ENCODE measurements around the gene CAPN3.

The CAPN3 gene

GRCh38 chr15:42348083-42348482 lies 11.2 kb upstream of the CAPN3 start:
- Histone ChIP-seq H3K79me2 (ENCODE audit: control insufficient read depth, insufficient read depth, low read length) (no peaks in the 10 kb centered on the region), H3K4me3 (ENCODE audit: low read length) (no peak overlapping the region), H3K4ac (ENCODE audit: low read depth, low read length) (no peak overlapping the region), H3K79me1 (ENCODE audit: low read length) (no peaks in the 10 kb centered on the region), H3K18ac (ENCODE audit: low read length) (no peak overlapping the region), H3K4me2 (ENCODE audit: low read length) (no peak overlapping the region), H2BK120ac (ENCODE audit: low read depth, low read length) (no peak overlapping the region), H3K27ac (ENCODE audit: low read depth, low read length) (no peak overlapping the region), H3K23ac (ENCODE audit: low read length) (no peak overlapping the region), H4K5ac (ENCODE audit: low read length) (no peak overlapping the region), H3K9ac (ENCODE audit: low read length) (no peak overlapping the region), H2BK15ac (replicated peaks; ENCODE audit: low read depth) (no peak overlapping the region), H3K36me3 (ENCODE audit: control insufficient read depth, insufficient read depth, low read length) (no peaks in the 10 kb centered on the region), H3K27me3 (ENCODE audit: insufficient read depth, low read length, poor library complexity) (no peaks in the 10 kb centered on the region), H2AK5ac (ENCODE audit: low read length) (no peak overlapping the region), H3K4me1 (ENCODE audit: control insufficient read depth, low read depth, low read length) (no peaks in the 10 kb centered on the region), H4K8ac (ENCODE audit: low read depth, low read length) (no peak overlapping the region), H3K56ac (ENCODE audit: low read length) (no peak overlapping the region), H2BK5ac (ENCODE audit: low read length) (no peak overlapping the region)
- no peak for DNase-seq
- WGBS (ENCODE audit: extremely low coverage, insufficient coverage, low lambda C conversion rate): no CpG with 5 or more reads among the region's 5 CpGs

GRCh38 chr15:42349186-42349585 lies 10.1 kb upstream of the CAPN3 start:
- H3K9ac ChIP-seq (ENCODE audit: low read length): no peak overlapping the region
- H3K79me2 ChIP-seq (ENCODE audit: control insufficient read depth, insufficient read depth, low read length): no peaks in the 10 kb centered on the region
- H4K8ac ChIP-seq (ENCODE audit: low read depth, low read length): no peak overlapping the region
- no peak overlapping the region for H3K23ac ChIP-seq (ENCODE audit: low read length)
- H4K5ac ChIP-seq (ENCODE audit: low read length): no peak overlapping the region
- H3K27ac ChIP-seq (ENCODE audit: low read depth, low read length): no peak overlapping the region
- peaks cover 2% of the 10 kb centered on the region for H3K4me1 ChIP-seq (ENCODE audit: control insufficient read depth, low read depth, low read length)
- H2AK5ac ChIP-seq (ENCODE audit: low read length): no peak overlapping the region
- H3K18ac ChIP-seq (ENCODE audit: low read length): no peak overlapping the region
- H3K4ac ChIP-seq (ENCODE audit: low read depth, low read length): no peak overlapping the region
- DNase-seq: no peak
- no peak overlapping the region for H3K4me3 ChIP-seq (ENCODE audit: low read length)
- H2BK120ac ChIP-seq (ENCODE audit: low read depth, low read length): no peak overlapping the region
- no CpG with 5 or more reads among the region's 2 CpGs for WGBS (ENCODE audit: extremely low coverage, insufficient coverage, low lambda C conversion rate)
- H2BK5ac ChIP-seq (ENCODE audit: low read length): no peak overlapping the region
- H3K36me3 ChIP-seq (ENCODE audit: control insufficient read depth, insufficient read depth, low read length): no peaks in the 10 kb centered on the region
- H3K56ac ChIP-seq (ENCODE audit: low read length): no peak overlapping the region
- no peak overlapping the region for H2BK15ac ChIP-seq (replicated peaks; ENCODE audit: low read depth)
- no peaks in the 10 kb centered on the region for H3K79me1 ChIP-seq (ENCODE audit: low read length)
- no peak overlapping the region for H3K4me2 ChIP-seq (ENCODE audit: low read length)
- no peaks in the 10 kb centered on the region for H3K27me3 ChIP-seq (ENCODE audit: insufficient read depth, low read length, poor library complexity)

- no CpG with 5 or more reads among the region's 7 CpGs for WGBS (ENCODE audit: extremely low coverage, insufficient coverage, low lambda C conversion rate)
- Histone ChIP-seq H4K8ac (ENCODE audit: low read depth, low read length) (no peak overlapping the region), H3K79me2 (ENCODE audit: control insufficient read depth, insufficient read depth, low read length) (no peaks in the 10 kb centered on the region)
These were observed 6.9 kb upstream of the CAPN3 start for GRCh38 chr15:42352401-42352800.

GRCh38 chr15:42353061-42353460 lies 6.2 kb upstream of the CAPN3 start:
- no peak overlapping the region for H3K9ac ChIP-seq (ENCODE audit: low read length)
- H3K4me1 ChIP-seq (ENCODE audit: control insufficient read depth, low read depth, low read length): peaks cover 2% of the 10 kb centered on the region
- WGBS (ENCODE audit: extremely low coverage, insufficient coverage, low lambda C conversion rate): no CpG with 5 or more reads among the region's 6 CpGs
- no peak overlapping the region for H3K18ac ChIP-seq (ENCODE audit: low read length)
- no peak overlapping the region for H4K5ac ChIP-seq (ENCODE audit: low read length)
- DNase-seq: peak; percentile 67
- H4K8ac ChIP-seq (ENCODE audit: low read depth, low read length): no peak overlapping the region
- H3K79me2 ChIP-seq (ENCODE audit: control insufficient read depth, insufficient read depth, low read length): no peaks in the 10 kb centered on the region
- no peaks in the 10 kb centered on the region for H3K27me3 ChIP-seq (ENCODE audit: insufficient read depth, low read length, poor library complexity)
- no peak overlapping the region for H3K4me3 ChIP-seq (ENCODE audit: low read length)
- no peak overlapping the region for H3K4ac ChIP-seq (ENCODE audit: low read depth, low read length)
- no peak overlapping the region for H3K4me2 ChIP-seq (ENCODE audit: low read length)
- H2BK5ac ChIP-seq (ENCODE audit: low read length): no peak overlapping the region
- H3K56ac ChIP-seq (ENCODE audit: low read length): peak overlapping the region; percentile 22
- H2BK15ac ChIP-seq (replicated peaks; ENCODE audit: low read depth): no peak overlapping the region
- no peak overlapping the region for H2BK120ac ChIP-seq (ENCODE audit: low read depth, low read length)
- H2AK5ac ChIP-seq (ENCODE audit: low read length): no peak overlapping the region
- no peak overlapping the region for H3K27ac ChIP-seq (ENCODE audit: low read depth, low read length)
- no peaks in the 10 kb centered on the region for H3K36me3 ChIP-seq (ENCODE audit: control insufficient read depth, insufficient read depth, low read length)
- H3K79me1 ChIP-seq (ENCODE audit: low read length): no peaks in the 10 kb centered on the region
- H3K23ac ChIP-seq (ENCODE audit: low read length): no peak overlapping the region

More at GRCh38 chr15:42352401-42352800, 6.9 kb upstream of the CAPN3 start:
- H3K4me1 ChIP-seq (ENCODE audit: control insufficient read depth, low read depth, low read length): peaks cover 2% of the 10 kb centered on the region
- no peak overlapping the region for H2BK15ac ChIP-seq (replicated peaks; ENCODE audit: low read depth)
- no peak overlapping the region for H3K27ac ChIP-seq (ENCODE audit: low read depth, low read length)
- no peak overlapping the region for H2BK120ac ChIP-seq (ENCODE audit: low read depth, low read length)
- no peak overlapping the region for H3K4me2 ChIP-seq (ENCODE audit: low read length)
- H3K18ac ChIP-seq (ENCODE audit: low read length): no peak overlapping the region
- peak overlapping the region; percentile 71 for H3K56ac ChIP-seq (ENCODE audit: low read length)
- peak overlapping the region; percentile 71 for H2BK5ac ChIP-seq (ENCODE audit: low read length)
- H2AK5ac ChIP-seq (ENCODE audit: low read length): no peak overlapping the region
- H3K79me1 ChIP-seq (ENCODE audit: low read length): no peaks in the 10 kb centered on the region
- H3K36me3 ChIP-seq (ENCODE audit: control insufficient read depth, insufficient read depth, low read length): no peaks in the 10 kb centered on the region
- H3K23ac ChIP-seq (ENCODE audit: low read length): no peak overlapping the region
- H3K4ac ChIP-seq (ENCODE audit: low read depth, low read length): no peak overlapping the region
- H3K9ac ChIP-seq (ENCODE audit: low read length): no peak overlapping the region
- no peak overlapping the region for H4K5ac ChIP-seq (ENCODE audit: low read length)
- no peak overlapping the region for H3K4me3 ChIP-seq (ENCODE audit: low read length)
- no peak for DNase-seq
- no peaks in the 10 kb centered on the region for H3K27me3 ChIP-seq (ENCODE audit: insufficient read depth, low read length, poor library complexity)

GRCh38 chr15:42354824-42355223 lies 4.5 kb upstream of the CAPN3 start:
- Histone ChIP-seq H4K8ac (ENCODE audit: low read depth, low read length) (no peak overlapping the region), H2BK5ac (ENCODE audit: low read length) (no peak overlapping the region), H3K4me2 (ENCODE audit: low read length) (no peak overlapping the region), H2BK120ac (ENCODE audit: low read depth, low read length) (no peak overlapping the region), H3K27ac (ENCODE audit: low read depth, low read length) (no peak overlapping the region), H3K56ac (ENCODE audit: low read length) (no peak overlapping the region), H3K27me3 (ENCODE audit: insufficient read depth, low read length, poor library complexity) (no peaks in the 10 kb centered on the region), H3K18ac (ENCODE audit: low read length) (no peak overlapping the region), H3K79me1 (ENCODE audit: low read length) (no peaks in the 10 kb centered on the region), H2AK5ac (ENCODE audit: low read length) (no peak overlapping the region), H3K4me3 (ENCODE audit: low read length) (no peak overlapping the region), H2BK15ac (replicated peaks; ENCODE audit: low read depth) (no peak overlapping the region), H4K5ac (ENCODE audit: low read length) (no peak overlapping the region), H3K4ac (ENCODE audit: low read depth, low read length) (no peak overlapping the region), H3K9ac (ENCODE audit: low read length) (no peak overlapping the region), H3K36me3 (ENCODE audit: control insufficient read depth, insufficient read depth, low read length) (no peaks in the 10 kb centered on the region), H3K23ac (ENCODE audit: low read length) (no peak overlapping the region), H3K4me1 (ENCODE audit: control insufficient read depth, low read depth, low read length) (peaks cover 2% of the 10 kb centered on the region), H3K79me2 (ENCODE audit: control insufficient read depth, insufficient read depth, low read length) (no peaks in the 10 kb centered on the region)
- WGBS (ENCODE audit: extremely low coverage, insufficient coverage, low lambda C conversion rate): no CpG with 5 or more reads among the region's 2 CpGs
- DNase-seq: no peak

- Histone ChIP-seq H2AK5ac (ENCODE audit: low read length) (no peak overlapping the region), H3K4me1 (ENCODE audit: control insufficient read depth, low read depth, low read length) (peaks cover 2% of the 10 kb centered on the region), H3K79me2 (ENCODE audit: control insufficient read depth, insufficient read depth, low read length) (no peaks in the 10 kb centered on the region), H3K4me3 (ENCODE audit: low read length) (no peak overlapping the region), H4K5ac (ENCODE audit: low read length) (no peak overlapping the region), H3K27ac (ENCODE audit: low read depth, low read length) (no peak overlapping the region), H3K4ac (ENCODE audit: low read depth, low read length) (no peak overlapping the region), H3K27me3 (ENCODE audit: insufficient read depth, low read length, poor library complexity) (no peaks in the 10 kb centered on the region), H4K8ac (ENCODE audit: low read depth, low read length) (no peak overlapping the region), H2BK120ac (ENCODE audit: low read depth, low read length) (no peak overlapping the region), H2BK5ac (ENCODE audit: low read length) (no peak overlapping the region), H2BK15ac (replicated peaks; ENCODE audit: low read depth) (no peak overlapping the region), H3K23ac (ENCODE audit: low read length) (no peak overlapping the region), H3K79me1 (ENCODE audit: low read length) (no peaks in the 10 kb centered on the region), H3K56ac (ENCODE audit: low read length) (no peak overlapping the region), H3K36me3 (ENCODE audit: control insufficient read depth, insufficient read depth, low read length) (no peaks in the 10 kb centered on the region), H3K18ac (ENCODE audit: low read length) (no peak overlapping the region), H3K4me2 (ENCODE audit: low read length) (no peak overlapping the region), H3K9ac (ENCODE audit: low read length) (no peak overlapping the region)
- DNase-seq: no peak
- WGBS (ENCODE audit: extremely low coverage, insufficient coverage, low lambda C conversion rate): no CpG with 5 or more reads among the region's 6 CpGs
These were observed 4.0 kb upstream of the CAPN3 start for GRCh38 chr15:42355291-42355690.
